ENCODE data around the gene ANXA2R. TPM values are rescaled to one million over a fixed set of nuclear protein-coding genes. Genes with fewer than 3 reads are reported as not detected.

ANXA2R gene
- total and polyA plus RNA-seq, 2 of the 13 experiments (the other 11 are each of a cell fraction or from before 2014, with no cell fraction given), result 0.95 to 1.3 TPM

GRCh38 chr5:43039471-43040286, 440 bp downstream of the ANXA2R start (continued):
- 0 out of 2 replicates have a peak, but pooled peaks have one; percentile 63 for TF ChIP-seq ZFAT (CRISPR knock-in tag; conservative IDR thresholded peaks at IDR 0.05)
- TF ChIP-seq SNRNP70 (IDR thresholded peaks at IDR 0.05; ENCODE audit: low read depth, low read length), result no peak
- TF ChIP-seq REXO4 (CRISPR knock-in tag; IDR thresholded peaks at IDR 0.05; ENCODE audit: borderline replicate concordance), result no peak
- TF ChIP-seq, protein P1, sequence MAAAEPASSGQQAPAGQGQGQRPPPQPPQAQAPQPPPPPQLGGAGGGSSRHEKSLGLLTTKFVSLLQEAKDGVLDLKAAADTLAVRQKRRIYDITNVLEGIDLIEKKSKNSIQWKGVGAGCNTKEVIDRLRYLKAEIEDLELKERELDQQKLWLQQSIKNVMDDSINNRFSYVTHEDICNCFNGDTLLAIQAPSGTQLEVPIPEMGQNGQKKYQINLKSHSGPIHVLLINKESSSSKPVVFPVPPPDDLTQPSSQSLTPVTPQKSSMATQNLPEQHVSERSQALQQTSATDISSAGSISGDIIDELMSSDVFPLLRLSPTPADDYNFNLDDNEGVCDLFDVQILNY (CRISPR knock-in tag; conservative IDR thresholded peaks at IDR 0.05), result no peak
- TF ChIP-seq, protein P2, sequence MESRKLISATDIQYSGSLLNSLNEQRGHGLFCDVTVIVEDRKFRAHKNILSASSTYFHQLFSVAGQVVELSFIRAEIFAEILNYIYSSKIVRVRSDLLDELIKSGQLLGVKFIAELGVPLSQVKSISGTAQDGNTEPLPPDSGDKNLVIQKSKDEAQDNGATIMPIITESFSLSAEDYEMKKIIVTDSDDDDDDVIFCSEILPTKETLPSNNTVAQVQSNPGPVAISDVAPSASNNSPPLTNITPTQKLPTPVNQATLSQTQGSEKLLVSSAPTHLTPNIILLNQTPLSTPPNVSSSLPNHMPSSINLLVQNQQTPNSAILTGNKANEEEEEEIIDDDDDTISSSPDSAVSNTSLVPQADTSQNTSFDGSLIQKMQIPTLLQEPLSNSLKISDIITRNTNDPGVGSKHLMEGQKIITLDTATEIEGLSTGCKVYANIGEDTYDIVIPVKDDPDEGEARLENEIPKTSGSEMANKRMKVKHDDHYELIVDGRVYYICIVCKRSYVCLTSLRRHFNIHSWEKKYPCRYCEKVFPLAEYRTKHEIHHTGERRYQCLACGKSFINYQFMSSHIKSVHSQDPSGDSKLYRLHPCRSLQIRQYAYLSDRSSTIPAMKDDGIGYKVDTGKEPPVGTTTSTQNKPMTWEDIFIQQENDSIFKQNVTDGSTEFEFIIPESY (CRISPR knock-in tag; IDR thresholded peaks at IDR 0.05), result no peak
- TF ChIP-seq ZBTB43 (CRISPR knock-in tag; conservative IDR thresholded peaks at IDR 0.05), result no peak
- TF ChIP-seq EHMT2 (IDR thresholded peaks at IDR 0.05; ENCODE audit: borderline replicate concordance, low read depth, low read length), result no peak
- no peak for TF ChIP-seq CENPT (CRISPR knock-in tag; IDR thresholded peaks at IDR 0.05; ENCODE audit: low read depth)
- TF ChIP-seq JUNB (CRISPR knock-in tag; IDR thresholded peaks at IDR 0.05; ENCODE audit: borderline replicate concordance), result no peak
- TF ChIP-seq ZNF660 (CRISPR knock-in tag; IDR thresholded peaks at IDR 0.05; ENCODE audit: borderline replicate concordance, low read depth), result no peak
- no peak for TF ChIP-seq TBP (CRISPR knock-in tag; IDR thresholded peaks at IDR 0.05)
- TF ChIP-seq CHD4 (IDR thresholded peaks at IDR 0.05; ENCODE audit: borderline replicate concordance, low read length), result no peak
- TF ChIP-seq ZNF326 (CRISPR knock-in tag; IDR thresholded peaks at IDR 0.05; ENCODE audit: borderline replicate concordance), result no peak
- TF ChIP-seq ATAD3A (CRISPR knock-in tag; IDR thresholded peaks at IDR 0.05), result no peak
- no peak for TF ChIP-seq ZFP37 (CRISPR knock-in tag; IDR thresholded peaks at IDR 0.05; ENCODE audit: borderline replicate concordance)
- TF ChIP-seq ETV5 (CRISPR knock-in tag; IDR thresholded peaks at IDR 0.05; ENCODE audit: borderline replicate concordance), result no peak
- TF ChIP-seq, protein P3, sequence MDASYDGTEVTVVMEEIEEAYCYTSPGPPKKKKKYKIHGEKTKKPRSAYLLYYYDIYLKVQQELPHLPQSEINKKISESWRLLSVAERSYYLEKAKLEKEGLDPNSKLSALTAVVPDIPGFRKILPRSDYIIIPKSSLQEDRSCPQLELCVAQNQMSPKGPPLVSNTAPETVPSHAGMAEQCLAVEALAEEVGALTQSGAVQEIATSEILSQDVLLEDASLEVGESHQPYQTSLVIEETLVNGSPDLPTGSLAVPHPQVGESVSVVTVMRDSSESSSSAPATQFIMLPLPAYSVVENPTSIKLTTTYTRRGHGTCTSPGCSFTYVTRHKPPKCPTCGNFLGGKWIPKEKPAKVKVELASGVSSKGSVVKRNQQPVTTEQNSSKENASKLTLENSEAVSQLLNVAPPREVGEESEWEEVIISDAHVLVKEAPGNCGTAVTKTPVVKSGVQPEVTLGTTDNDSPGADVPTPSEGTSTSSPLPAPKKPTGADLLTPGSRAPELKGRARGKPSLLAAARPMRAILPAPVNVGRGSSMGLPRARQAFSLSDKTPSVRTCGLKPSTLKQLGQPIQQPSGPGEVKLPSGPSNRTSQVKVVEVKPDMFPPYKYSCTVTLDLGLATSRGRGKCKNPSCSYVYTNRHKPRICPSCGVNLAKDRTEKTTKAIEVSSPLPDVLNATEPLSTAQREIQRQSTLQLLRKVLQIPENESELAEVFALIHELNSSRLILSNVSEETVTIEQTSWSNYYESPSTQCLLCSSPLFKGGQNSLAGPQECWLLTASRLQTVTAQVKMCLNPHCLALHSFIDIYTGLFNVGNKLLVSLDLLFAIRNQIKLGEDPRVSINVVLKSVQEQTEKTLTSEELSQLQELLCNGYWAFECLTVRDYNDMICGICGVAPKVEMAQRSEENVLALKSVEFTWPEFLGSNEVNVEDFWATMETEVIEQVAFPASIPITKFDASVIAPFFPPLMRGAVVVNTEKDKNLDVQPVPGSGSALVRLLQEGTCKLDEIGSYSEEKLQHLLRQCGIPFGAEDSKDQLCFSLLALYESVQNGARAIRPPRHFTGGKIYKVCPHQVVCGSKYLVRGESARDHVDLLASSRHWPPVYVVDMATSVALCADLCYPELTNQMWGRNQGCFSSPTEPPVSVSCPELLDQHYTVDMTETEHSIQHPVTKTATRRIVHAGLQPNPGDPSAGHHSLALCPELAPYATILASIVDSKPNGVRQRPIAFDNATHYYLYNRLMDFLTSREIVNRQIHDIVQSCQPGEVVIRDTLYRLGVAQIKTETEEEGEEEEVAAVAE (CRISPR knock-in tag; IDR thresholded peaks at IDR 0.05; ENCODE audit: borderline replicate concordance), result no peak
- TF ChIP-seq RXRB (CRISPR knock-in tag; IDR thresholded peaks at IDR 0.05; ENCODE audit: borderline replicate concordance), result no peak; the same call in 1 of the 2 replicates
- no peak for TF ChIP-seq PAX8 (CRISPR knock-in tag; IDR thresholded peaks at IDR 0.05; ENCODE audit: borderline replicate concordance)
